Measurements from ENCODE around the gene ADCY9.

ADCY9 gene

DNA sequence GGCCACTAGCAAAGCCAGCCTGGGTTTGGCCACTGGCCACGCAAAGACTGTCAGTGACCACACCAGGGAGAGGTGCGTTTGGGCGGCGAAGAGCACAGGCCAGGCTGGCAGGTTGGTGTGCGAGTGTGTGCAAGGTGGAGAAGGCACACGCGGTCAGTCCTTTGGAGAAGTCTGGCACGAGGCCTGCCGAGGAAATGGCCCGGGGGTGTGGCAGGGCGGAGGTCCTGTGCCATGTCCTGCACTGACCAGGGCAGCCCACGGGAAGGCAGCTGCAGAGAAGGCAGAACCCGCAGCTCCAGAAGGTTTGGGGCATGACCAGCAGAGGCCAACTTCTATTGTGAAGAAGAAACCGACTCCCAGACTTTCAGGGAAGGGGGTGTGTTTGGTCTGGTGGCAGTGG, 90.8 kb downstream of the ADCY9 start:
- DNase-seq (ENCODE audit: low read depth in 2 of 2) = no peak
- TF ChIP-seq, protein P1, sequence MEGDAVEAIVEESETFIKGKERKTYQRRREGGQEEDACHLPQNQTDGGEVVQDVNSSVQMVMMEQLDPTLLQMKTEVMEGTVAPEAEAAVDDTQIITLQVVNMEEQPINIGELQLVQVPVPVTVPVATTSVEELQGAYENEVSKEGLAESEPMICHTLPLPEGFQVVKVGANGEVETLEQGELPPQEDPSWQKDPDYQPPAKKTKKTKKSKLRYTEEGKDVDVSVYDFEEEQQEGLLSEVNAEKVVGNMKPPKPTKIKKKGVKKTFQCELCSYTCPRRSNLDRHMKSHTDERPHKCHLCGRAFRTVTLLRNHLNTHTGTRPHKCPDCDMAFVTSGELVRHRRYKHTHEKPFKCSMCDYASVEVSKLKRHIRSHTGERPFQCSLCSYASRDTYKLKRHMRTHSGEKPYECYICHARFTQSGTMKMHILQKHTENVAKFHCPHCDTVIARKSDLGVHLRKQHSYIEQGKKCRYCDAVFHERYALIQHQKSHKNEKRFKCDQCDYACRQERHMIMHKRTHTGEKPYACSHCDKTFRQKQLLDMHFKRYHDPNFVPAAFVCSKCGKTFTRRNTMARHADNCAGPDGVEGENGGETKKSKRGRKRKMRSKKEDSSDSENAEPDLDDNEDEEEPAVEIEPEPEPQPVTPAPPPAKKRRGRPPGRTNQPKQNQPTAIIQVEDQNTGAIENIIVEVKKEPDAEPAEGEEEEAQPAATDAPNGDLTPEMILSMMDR (IDR thresholded peaks at IDR 0.05; ENCODE audit: low read depth, low read length) = no peak

DNA sequence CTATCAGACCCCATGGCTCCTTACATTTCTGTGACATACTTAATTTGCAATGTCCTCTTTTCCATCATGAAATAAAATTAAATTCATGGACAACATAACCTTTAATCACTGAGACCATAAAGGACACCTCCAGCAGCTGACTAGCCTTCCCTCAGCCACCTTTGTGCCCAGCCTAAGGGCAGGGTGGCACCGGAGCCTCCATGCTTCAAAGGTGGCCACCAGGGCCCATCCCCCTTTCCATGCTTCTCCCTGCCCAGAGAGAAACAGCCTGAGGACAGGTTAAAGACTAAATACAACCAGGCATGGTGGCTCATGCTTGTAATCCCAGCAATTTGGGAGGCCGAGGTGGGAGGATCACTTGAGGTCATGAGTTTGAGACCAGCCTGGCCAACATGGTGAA, 94.3 kb downstream of the ADCY9 start:
- TF ChIP-seq, protein P1 (IDR thresholded peaks at IDR 0.05; ENCODE audit: low read depth, low read length) = no peak
- H3K4me3 ChIP-seq (replicated peaks in 1 of 2; ENCODE audit: low read depth in 2 of 2, low read length in 2 of 2) = no peak overlapping the region
- DNase-seq (ENCODE audit: low read depth in 2 of 2) = no peak

More for the DNA sequence above, 90.8 kb downstream of the ADCY9 start:
- H3K4me3 ChIP-seq (replicated peaks in 1 of 2; ENCODE audit: low read depth in 2 of 2, low read length in 2 of 2) = no peak overlapping the region

DNA sequence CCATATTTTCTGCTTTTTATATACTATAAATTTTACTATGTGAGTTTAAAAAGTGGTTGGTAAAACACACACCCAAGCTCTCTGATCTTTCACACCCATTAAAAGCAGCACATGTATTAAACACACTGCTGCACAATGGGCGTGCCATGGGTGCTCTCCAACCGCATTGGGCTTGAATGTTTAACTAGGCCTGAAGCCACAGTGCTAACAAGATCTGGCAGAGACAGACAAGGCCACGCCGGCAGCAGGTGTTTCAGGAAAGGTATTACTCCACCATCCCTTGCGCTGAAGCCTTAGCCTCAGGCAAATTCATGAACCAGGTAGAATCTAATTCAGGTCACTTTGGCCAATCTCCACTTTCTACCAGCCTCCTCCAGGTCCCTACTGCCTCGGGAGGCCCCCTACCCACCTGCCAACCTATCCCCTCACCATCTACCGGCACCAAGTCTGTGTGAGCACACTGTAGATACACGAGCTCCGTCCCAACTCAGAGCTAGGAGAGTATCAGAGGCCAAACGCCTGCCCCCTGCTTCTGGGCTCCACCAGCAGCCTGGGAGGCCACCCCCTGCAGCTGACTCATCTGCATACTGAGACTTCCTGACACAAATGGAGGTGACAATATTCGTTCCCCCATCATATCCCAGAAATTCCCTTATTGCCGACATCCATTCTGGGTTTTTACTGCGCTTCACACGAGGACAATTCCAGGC, 95.0 kb downstream of the ADCY9 start:
- no peak overlapping the region for H3K4me3 ChIP-seq (replicated peaks in 1 of 2; ENCODE audit: low read depth in 2 of 2, low read length in 2 of 2)
- TF ChIP-seq, protein P1 (IDR thresholded peaks at IDR 0.05; ENCODE audit: low read depth, low read length) = no peak
- DNase-seq (ENCODE audit: low read depth in 2 of 2) = no peak

DNA sequence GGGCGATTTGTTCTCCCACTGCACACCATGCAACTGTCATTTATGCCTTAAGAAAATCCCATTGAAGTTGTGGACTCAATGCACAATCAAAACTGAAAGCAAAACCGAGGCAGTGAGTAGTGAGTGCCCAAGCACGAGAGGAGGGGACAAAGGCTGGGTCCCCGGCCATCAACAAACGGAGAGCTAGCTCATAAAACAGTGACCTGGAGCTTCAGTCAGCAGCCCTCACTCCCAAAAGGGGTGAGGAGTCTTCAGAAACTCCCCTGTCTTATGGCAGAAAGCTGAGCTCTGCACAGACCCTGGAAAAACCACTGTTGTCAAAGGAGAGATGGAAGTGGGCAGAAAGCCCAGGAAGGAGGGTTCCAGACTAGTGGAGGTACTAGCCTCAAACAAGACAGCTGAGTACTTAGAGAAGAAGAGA, 96.9 kb downstream of the ADCY9 start:
- peak; percentile 36 to 53 for DNase-seq (ENCODE audit: low read depth in 2 of 2)
- peak overlapping the region; percentile 18 to 47 for H3K4me3 ChIP-seq (replicated peaks in 1 of 2; ENCODE audit: low read depth in 2 of 2, low read length in 2 of 2)
- TF ChIP-seq, protein P1 (IDR thresholded peaks at IDR 0.05; ENCODE audit: low read depth, low read length) = no peak

DNA sequence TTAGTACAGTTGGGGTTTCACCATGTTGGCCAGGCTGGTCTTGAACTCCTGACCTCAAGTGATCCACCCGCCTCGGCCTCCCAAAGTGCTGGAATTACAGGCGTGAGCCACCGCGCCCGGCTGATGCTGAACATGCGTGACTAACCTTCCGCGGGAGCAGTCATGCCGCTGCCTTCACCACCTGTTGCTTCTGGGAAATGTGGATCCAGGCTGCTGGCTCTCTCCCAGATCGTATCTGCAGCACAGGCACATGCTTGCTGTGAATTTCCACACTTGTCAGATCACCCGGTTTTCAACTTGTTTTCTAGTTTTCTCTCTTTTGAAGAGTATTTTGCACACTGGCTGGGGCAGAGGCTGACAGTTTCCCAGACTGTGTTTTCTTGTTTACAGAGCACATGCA, 97.9 kb downstream of the ADCY9 start:
- H3K4me3 ChIP-seq (replicated peaks in 1 of 2; ENCODE audit: low read depth in 2 of 2, low read length in 2 of 2) = no peak overlapping the region
- TF ChIP-seq, protein P1 (IDR thresholded peaks at IDR 0.05; ENCODE audit: low read depth, low read length) = no peak
- peak; percentile 30 to 60 for DNase-seq (ENCODE audit: low read depth in 2 of 2)

DNA sequence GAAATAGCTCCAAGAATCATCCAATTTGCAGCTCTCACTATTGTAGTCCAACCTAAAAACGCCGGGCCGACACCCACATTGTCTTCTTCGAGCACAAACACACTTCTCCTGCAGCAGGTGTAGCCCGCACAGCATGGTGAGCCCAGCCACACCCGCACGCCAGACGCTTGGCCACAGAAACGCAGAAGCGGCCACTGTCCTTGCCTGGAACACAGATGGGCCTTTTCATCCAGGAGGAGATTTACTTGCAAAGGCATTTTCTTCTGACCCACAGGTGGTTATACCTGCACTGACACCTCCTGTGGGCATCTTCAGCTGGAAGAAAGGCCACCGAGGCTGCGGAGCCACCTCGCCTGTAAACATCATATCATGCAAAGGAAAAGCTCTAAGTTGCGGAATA, 98.4 kb downstream of the ADCY9 start:
- no peak for DNase-seq (ENCODE audit: low read depth in 2 of 2)
- H3K4me3 ChIP-seq (replicated peaks in 1 of 2; ENCODE audit: low read depth in 2 of 2, low read length in 2 of 2) = no peak overlapping the region
- TF ChIP-seq, protein P1 (IDR thresholded peaks at IDR 0.05; ENCODE audit: low read depth, low read length) = no peak

DNA sequence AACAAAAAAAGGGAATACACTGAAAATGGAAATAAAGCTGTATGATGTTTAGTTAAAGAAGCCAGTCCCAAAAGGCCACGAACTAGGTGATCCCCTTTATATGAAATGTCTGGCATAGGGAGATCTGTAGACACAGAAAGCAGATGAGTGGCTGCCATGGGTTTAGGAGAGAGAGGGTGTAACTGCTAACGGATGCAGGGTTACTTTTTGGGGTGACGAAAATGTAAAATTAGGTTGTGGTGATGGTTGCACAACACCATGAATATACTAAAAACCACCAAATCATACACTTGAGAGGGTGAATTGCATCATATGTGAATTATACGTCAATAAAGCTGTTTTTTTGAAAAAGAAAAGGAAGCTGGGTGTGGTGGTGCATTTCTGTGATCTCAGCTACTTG, 99.6 kb downstream of the ADCY9 start:
- no peak overlapping the region for H3K4me3 ChIP-seq (replicated peaks in 1 of 2; ENCODE audit: low read depth in 2 of 2, low read length in 2 of 2)
- peak; percentile 39 to 55 for DNase-seq (ENCODE audit: low read depth in 2 of 2)
- TF ChIP-seq, protein P1 (IDR thresholded peaks at IDR 0.05; ENCODE audit: low read depth, low read length) = no peak
